Astrocyte of the hippocampus (primary cell): ENCODE measurements around the gene PRMT2.
A peak's percentile ranks its signal among the peaks of the same experiment; 100 is the strongest.

Source experiments
- DNase-seq: peaks from one replicate; pipeline ENCODE4 v3.0.0; 2011; ENCODE audit warnings: low read depth, low spot score

PRMT2 gene

DNA sequence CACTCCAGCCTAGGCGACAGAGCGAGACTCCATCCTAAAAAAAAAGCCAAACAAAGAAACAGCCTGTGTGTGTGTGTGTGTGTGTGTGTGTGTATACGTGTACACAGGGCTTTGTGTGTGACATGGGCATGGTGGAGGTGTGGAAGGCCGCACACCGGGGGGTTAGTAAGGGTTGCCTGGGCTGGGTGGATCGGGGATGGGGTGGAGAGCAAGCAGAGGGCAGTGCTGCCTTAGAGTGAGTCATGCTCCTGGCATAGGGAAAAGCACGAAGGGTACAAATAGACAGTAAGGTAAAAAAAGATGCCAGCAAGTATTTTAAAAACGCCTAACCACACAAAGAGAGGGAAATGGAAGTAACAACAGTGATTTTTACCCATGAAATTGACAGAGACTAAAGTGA is 6.2 kb downstream of the PRMT2 start:
- peak; percentile 48 for DNase-seq

DNA sequence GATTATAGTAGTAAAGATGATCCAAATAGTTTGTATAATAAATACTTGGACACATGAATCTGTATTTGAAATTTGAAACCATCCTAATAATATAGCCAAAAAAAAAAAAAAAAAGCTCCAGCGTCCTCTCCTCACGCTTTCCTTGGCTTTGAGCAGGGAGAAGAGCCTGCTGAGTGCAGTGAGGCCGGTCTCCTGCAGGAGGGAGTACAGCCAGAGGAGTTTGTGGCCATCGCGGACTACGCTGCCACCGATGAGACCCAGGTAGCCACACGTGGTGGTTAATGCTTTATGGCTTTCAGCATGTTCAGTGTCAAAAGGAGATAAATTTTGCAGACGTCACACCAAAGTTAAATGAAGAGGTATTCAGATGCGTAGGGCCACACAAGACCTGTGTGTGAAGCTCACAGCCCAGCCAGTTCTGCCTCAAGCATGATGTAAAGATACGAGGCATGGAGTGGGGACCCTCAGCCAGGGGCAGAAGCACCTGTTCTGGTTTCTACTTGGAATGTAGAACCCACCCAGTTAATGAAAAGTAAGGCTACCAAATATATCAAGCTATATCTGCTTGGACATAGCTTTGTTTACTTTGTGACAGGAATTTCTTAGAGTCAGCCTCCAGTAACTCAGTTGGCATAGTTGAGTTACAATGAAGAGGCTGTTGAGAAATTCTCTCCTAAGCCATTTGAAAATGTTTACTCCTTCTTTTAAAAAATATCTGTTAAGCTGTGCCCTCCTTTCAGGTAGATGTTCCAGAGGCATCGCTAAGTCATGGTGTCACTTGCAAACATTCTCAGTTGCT is 8.1 kb downstream of the PRMT2 start:
- no peak for DNase-seq

DNA sequence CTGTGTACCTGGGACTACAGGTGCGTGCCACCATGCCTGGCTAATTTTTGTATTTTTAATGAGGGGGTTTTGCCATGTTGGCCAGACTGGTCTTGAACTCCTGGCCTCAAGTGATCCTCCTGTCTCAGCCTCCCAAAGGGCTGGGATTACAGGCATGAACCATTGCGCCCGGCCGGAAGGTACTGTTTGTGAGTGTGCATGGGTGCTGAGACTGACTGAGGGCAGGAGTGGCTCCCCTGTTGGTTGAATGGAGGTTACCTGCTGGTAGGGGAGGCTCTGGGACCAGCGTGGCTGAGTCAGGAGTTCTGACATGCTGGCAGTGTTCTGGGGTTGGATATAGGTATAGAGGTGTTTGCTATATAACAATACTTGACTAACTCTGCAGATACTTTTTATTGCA is 10.4 kb downstream of the PRMT2 start:
- no peak for DNase-seq

DNA sequence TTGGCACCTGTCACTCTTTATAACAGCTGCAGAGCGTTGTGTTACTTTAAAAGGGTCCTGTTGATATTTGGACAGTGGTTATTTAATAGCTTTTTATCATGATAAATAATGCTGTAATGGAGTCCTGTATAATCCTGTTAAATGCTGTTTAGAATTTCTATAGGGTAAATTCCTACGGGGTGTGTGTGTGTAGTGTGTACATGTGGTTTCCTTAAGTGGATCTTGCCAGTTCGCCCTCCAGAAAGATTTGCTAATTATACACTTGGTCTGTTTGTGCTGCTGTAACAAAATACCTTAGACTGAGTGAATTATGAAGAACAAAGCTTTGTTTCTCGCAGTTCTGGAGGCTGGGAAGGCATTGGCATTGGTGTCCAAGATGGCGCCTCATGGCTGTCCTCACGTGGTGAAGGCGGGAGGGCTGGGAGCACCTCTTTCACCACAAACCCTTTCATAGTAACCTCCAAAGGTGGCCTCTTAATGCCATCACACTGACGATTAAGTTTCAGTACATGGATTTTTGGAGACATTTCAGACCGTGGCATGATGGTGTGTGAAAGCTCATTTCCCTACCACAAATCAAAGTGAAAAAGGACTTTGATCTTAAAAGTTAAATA is 11.2 kb downstream of the PRMT2 start:
- DNase-seq = no peak

DNA sequence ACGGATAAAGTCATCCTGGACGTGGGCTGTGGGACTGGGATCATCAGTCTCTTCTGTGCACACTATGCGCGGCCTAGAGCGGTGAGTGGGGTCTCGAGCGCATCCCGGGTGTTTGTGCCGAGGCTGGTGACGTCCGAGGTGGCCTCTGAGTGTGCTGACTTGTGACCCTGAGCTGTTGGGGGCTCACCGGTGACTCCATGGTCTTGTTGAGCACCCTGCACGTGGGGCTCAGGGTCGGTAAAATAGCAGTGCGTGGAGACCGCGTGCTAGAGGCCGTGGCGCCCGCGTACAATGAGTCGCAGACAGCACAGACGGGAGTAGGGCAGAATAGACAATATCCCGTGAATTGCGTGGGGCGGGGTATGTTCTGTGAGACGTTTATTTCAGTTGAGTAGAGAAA is 13.1 kb downstream of the PRMT2 start:
- DNase-seq = no peak

DNA sequence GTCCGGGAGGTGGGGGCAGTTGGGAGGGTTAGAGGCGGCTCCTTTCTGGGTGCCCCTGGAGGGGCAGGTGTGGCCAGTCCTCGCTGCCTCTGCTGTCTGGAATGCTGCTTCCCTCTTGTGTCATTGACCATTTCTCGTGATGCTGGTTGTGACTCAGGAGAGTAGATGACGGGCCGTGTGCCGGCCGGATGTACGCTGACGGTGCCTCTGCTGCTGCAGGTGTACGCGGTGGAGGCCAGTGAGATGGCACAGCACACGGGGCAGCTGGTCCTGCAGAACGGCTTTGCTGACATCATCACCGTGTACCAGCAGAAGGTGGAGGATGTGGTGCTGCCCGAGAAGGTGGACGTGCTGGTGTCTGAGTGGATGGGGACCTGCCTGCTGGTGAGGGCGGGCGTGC is 13.9 kb downstream of the PRMT2 start:
- no peak for DNase-seq

DNA sequence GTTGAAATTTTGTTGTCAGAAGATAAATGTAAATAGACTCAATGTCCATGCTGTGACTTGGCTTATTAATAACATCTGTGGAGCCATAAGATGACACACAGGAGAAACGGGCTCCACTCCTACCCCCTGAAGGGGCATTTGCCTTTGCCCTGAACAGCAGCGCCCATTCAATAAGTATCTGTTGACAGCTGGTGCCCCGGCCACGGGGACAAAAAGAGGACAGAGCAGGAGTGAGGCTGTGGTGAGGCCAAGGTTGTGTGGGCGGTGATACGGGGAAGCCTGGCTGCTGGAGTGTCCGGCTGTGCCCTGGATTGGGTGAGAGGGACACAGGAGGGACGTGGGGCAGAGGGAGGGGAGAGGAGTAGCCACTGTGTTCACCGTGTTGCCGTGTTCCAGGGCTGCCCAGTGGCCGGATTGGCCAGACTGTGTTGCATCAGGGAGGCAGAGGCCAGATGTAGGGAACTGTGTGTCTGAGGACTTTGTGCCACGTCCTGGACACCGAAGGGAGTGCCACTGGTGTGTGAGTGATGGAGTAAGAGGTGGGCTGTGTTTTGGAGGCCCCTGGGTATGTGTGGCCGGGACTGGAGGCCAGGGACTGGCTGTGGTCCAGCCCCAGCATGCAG is 15.1 kb downstream of the PRMT2 start:
- DNase-seq = no peak

DNA sequence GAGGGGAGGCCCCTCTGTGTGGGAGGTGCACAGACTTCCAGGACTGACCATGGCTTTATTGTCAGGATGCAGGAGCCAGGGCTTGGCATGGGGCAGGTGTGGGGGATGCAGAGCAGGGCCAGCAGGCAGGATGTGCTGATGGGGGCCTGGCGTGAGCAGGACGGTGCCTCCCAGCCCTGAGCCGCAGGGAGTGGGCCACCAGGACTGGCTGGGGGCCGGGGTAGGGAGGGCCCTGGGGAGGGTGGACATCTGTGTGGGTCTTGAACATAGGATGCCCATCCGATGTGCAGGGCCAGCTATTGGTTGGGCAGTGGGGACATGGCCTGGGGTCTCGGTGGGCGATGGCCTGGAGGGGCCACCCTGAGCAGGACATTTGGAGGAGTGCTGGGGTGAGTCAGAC is 15.6 kb downstream of the PRMT2 start:
- DNase-seq = no peak

DNA sequence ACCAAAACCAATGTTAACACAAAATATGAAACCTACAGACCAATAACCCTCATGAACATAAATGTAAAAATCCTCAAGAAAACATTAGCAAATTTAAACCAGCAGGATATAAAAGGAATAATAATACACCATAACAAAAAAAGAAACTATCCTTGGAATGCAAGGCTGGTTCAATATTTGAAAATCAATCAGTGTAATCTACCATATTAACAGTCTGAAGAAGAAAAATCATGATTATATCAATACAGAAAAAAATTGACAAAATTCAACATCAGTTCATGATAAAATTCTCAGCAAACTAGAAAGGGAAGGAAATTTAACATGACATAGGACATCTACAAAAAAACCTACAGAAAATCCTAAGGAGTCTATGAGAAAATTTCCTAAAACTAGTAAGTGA is 19.8 kb downstream of the PRMT2 start:
- no peak for DNase-seq

DNA sequence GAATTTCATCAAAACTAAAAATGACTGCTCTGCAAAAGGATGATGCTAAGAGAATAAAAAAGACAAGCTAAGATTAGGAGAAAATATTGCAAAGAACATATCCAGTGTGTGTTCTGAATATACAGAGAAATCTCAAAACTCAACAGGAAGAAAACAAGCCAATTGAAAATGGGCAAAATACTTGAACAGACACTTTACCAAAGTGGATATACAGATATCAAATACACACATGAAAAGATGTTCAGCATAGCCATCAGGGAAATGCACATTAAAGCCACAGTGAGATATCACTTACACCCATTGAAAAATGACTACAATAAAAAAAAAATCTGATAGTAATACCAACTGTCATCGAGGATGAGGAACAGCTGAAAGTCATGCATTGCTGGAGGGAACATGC is 21.3 kb downstream of the PRMT2 start:
- DNase-seq = no peak

DNA sequence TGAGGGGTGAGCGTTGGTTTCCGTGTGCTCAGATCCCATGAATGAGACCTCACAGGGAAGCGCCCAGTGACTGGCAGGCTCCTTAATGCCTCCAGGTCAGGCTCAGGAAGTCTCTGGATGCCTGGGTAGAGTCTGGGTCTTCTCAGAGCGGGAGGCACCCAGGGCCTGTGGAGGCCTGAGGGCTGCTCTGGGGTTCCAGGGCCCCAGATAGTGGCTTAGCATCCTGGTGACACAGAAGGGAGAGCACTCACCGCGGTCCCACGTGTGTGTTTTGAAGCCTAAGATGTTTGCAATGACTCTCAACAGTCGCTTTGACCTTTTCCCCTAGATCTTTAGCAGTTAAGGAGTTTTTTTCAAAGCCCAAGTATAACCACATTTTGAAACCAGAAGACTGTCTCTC is 25.0 kb downstream of the PRMT2 start:
- DNase-seq = no peak

DNA sequence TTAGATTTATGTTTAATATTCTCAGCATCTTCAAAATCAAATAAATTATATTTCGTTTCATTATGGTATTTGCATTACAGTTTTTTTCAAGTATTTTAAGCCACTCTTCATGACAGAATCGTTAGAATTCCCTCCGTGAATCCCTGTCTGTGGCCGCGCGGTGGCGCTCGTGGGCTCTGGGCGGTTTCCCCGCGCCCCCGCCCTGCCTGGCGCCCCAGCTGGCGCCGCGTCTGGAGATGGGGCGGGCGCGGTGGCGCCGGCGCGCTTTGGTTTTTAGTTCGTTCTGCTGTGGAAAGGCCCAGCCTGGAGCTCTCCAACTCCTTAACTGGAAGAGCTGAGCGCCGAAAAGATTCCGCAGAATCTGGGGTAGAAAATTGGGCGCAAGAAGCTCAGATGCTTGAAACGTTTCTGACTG is 25.7 kb downstream of the PRMT2 start:
- DNase-seq = peak; percentile 95

DNA sequence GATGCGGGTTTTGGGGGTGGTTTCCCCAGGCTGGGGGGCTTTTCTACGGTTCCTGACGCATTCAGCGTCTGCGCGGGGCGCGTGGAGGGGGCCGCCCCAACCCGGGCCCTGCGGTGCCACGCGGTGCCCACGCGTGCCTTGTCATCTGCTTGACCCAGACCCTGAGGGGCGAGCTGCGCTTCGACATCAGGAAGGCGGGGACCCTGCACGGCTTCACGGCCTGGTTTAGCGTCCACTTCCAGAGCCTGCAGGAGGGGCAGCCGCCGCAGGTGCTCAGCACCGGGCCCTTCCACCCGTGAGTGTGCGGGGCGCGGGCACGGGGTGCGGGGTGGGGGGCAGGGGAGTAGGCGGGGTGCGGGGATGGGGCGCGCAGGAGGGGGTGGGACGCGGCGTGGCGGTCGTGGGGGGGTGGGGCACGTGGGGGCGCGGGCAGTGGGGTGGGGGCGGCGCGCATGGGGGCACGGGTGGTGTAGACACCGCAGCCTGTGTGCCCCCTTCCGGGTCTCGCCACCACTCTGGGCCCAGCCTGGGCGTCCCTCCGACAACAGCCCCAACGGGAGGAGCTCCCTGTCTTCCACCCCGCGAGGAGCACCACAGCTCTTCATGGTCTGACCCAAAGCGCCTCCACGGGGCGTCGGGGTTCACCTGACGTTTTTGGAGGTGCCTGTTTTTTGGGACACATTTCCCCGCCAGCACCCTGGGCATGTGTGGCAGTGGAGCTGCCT is 26.3 kb downstream of the PRMT2 start:
- no peak for DNase-seq

DNA sequence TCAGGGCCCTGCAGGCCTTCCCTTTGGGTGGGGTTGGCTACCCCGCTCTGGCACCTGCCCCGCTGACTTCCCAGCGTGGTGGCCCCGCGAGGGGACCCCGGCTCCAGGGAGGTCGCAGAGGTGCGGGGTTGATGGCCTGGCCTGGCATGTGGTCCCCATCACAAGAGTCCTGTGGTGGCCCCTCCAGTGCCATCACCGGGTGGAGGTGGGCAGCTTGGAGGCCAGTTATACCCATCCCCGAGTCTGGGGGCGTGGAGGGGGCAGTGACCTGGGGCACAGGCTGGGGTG is 26.8 kb downstream of the PRMT2 start:
- DNase-seq = no peak

DNA sequence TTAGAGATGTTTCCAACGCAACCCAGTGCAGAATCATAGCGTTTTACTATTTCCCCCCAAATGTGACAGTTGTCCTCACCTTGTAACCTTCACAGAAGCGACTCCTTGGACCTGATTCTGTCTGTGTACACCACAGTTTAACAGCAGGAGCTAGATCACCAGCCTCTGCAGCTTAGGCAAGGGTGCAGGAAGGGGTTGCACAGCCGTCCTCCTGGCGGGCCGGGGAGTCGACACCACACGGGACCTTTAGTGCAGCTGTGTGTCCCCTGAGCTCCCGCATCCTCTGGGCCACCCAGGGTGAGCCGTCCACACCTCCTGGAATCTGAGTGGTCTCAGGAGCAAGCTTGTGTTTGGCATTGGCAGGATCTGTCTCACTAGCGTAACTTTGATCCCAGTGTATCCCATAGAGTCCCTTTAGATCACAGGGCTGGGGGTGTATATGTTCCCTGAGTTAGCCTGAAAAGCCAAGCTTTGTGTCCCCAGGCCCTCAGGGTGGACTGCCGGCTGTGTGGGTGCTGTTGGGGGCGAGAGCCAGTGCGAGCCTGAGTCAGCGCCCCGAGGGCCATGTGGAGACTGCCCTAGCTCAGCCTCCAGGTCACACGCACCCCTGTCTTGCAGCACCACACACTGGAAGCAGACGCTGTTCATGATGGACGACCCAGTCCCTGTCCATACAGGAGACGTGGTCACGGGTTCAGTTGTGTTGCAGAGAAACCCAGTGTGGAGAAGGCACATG is 27.5 kb downstream of the PRMT2 start:
- DNase-seq = no peak

DNA sequence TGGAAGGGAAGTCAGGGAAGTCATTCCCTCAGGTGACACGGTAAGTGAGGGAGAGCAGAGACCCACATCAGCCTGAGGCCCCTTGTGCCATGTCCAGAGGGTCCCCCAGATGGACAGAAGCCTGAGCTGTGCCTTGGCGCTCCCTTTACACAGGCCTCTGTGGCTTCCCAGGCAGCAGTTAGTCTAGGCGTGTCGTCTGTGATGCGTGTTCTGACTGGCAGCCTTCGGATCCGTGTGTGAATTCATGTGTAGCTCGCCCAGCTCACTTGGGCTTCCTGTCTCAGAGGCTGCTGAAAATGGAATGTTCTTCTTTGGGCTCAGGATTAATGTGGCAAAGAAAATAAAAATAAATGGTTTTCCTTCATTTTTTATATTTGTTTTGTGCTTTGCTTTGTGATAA is 28.3 kb downstream of the PRMT2 start:
- DNase-seq = no peak

DNA sequence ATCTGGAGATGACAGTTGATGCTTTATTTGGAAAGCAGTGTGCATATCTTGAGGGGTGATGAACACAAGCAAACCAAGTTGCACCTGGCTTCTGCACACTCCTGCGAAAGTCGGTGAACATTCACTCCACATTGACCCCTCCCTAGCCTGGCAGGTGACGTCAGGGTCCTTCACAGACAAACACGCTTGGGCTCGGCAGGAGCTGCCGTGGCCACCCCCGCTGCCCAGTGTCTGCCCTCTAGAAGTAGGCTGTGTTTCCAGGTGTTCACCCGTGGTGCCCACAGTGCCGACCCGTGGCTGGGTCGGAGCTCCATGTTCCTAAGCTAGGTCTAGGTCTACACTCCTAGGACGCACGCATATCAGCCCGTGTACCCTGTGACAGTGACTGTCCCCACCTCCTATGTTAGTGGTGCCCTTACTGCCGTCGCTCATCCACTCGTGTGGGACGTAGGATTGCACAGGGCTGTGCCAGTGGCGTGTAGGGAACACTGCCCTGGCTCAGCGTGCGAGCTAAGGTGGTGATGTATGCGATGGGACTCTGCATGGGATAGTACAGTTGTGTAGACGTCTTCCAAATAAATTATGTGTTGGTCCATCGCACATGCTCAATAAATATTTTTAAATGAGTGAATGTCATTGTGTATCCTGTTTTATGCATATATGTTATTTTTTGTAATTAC is 29.0 kb downstream of the PRMT2 start:
- DNase-seq = no peak

DNA sequence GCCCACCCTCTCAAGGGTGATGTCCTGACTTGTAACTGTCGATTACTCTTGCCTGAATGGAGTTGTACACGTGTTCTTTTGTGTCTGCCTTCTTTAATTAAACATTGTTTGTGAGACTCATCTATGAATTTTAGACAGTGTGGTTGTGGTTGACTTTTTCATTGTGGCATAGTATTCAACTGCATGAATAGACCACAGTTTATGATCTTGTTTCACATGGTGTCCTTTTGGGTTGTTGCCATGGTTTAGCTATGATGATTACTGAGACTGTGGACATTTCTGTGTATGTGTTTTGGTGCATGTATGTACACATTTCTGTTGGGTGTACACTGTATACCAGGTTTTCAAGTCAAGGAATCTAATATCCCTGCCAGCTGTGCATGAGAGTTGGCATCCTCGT is 30.1 kb downstream of the PRMT2 start:
- no peak for DNase-seq

DNA sequence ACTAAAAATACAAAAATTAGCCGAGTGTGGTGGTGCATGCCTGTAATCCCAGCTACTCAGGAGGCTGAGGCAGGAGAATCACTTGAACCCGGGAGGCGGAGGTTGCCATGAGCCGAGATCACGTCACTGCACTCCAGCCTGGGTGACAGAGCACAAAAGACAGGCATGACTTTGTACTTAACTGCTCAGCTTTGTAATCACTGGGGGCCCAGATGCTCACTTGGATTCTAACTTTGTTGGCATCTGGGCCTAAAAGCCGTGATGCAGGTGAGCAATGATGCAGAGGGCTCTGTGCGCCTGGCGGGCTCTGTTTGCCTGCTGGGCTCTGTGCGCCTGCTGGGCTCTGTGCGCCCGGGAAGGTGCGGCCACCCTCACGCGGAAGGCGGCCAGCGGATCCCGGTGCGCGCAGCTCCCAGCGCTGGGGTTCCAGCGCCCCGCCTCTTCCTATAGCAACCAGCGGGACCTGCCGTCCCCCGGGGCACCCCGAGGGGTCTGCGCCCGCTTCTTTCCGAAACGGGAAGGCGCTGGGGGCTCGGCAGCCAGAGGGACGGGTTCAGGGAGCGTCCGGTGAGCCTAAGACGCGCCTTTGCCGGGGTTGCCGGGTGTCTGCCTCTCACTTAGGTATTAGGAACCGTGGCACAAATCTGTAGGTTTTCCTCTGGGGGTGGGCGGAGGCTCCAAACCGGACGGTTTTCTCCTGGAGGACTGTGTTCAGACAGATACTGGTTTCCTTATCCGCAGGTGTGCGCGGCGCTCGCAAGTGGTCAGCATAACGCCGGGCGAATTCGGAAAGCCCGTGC is 31.7 kb downstream of the PRMT2 start:
- peak; percentile 57 for DNase-seq

DNA sequence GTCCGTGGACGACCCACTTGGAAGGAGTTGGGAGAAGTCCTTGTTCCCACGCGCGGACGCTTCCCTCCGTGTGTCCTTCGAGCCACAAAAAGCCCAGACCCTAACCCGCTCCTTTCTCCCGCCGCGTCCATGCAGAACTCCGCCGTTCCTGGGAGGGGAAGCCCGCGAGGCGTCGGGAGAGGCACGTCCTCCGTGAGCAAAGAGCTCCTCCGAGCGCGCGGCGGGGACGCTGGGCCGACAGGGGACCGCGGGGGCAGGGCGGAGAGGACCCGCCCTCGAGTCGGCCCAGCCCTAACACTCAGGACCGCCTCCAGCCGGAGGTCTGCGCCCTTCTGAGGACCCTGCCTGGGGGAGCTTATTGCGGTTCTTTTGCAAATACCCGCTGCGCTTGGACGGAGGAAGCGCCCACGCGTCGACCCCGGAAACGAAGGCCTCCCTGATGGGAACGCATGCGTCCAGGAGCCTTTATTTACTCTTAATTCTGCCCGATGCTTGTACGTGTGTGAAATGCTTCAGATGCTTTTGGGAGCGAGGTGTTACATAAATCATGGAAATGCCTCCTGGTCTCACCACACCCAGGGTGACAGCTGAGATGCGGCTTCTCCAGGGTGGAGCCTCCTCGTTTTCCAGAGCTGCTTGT is 32.4 kb downstream of the PRMT2 start:
- peak; percentile 76 for DNase-seq
